HCT116 (cell line): ENCODE results near the gene PRPSAP1. TPM values are rescaled to one million over a fixed set of nuclear protein-coding genes. Genes with fewer than 3 reads are reported as not detected.

ENCODE experiments used
- ATAC-seq: fragments of 200-7000 bp; cut with Tn5 transposase; 2 replicates; pipeline ENCODE4 v1.9.1; 2020; ENCODE audit warnings: mild to moderate bottlenecking, moderate library complexity
- BruUV-seq: library from RNA; stranded (reverse); fragments of 400-500 nt; replicated peaks from 2 replicates; lab custom pipeline; 2021; lab: Mats Ljungman, UMichigan
- CTCF ChIA-PET: fragments of 300-600 bp; sonication (Branson Sonifier 250); formaldehyde crosslinking; loops from one replicate; lab custom pipeline; 2021; ENCODE audit warnings: antibody characterized with exemption; lab: Charles Lee
- POLR2A ChIA-PET: fragments of 300-600, 350-600 bp; sonication (Branson Sonifier 250); formaldehyde crosslinking; loops from one replicate; lab custom pipeline; 2021; ENCODE audit warnings: antibody characterized with exemption; lab: Charles Lee
- RAD21 ChIA-PET, 2 experiments: fragments of 300-600 bp; sonication (Branson Sonifier 250); formaldehyde crosslinking; loops; one replicate each; lab custom pipeline; 2023; ENCODE audit warnings: low total read pairs in 2 of 2; ENCODE audit not compliant: uncharacterized antibody in 2 of 2, unreplicated experiment in 2 of 2, low non-redundant PET in 1 of 2; lab: Charles Lee
- DNase-seq: peaks from one replicate; pipeline ENCODE4 v3.0.0-alpha.2; 2010; ENCODE audit warnings: low read depth, low spot score
- H2AFZ ChIP-seq: fragments of 200-600 bp; shearing (Covaris generic), sonication (generic); 2 replicates; pipeline ENCODE4 v1.6.1; 2017; ENCODE audit warnings: low read depth, mixed run types, mixed read lengths, antibody characterized with exemption, low read length; ENCODE audit not compliant: poor library complexity, severe bottlenecking
- H3K27ac ChIP-seq: 2 replicates; pipeline ENCODE4 v1.5.1; 2012; ENCODE audit warnings: low read depth, low read length
- H3K27me3 ChIP-seq: fragments of 200-600 bp; sonication (generic); 2 replicates; pipeline ENCODE4 v1.6.1; 2016; ENCODE audit warnings: mixed run types, low read length, mixed read lengths; ENCODE audit not compliant: insufficient read depth
- H3K36me3 ChIP-seq, 2 experiments: fragments of 200-500 bp in 1 of 2; fragments of 200-600 bp in 1 of 2; sonication (Bioruptor generic) in 1 of 2; sonication (generic) in 1 of 2; 2 replicates each; pipeline versions ENCODE4 v1.5.1 to v1.6.1; 2014 to 2016; ENCODE audit warnings: low read length in 2 of 2, inconsistent platforms in 1 of 2, mixed read lengths in 1 of 2, mixed run types in 1 of 2; ENCODE audit not compliant: insufficient read depth in 2 of 2, control insufficient read depth in 1 of 2
- H3K4me1 ChIP-seq, 2 experiments: fragments of 200-600 bp in 1 of 2; sonication (generic) in 1 of 2; 2 replicates each; pipeline versions ENCODE4 v1.5.1 to v1.6.1; 2012 to 2017; ENCODE audit warnings: low read length in 2 of 2, inconsistent platforms in 1 of 2, mild to moderate bottlenecking in 1 of 2, mixed read lengths in 1 of 2, mixed run types in 1 of 2, moderate library complexity in 1 of 2; ENCODE audit not compliant: insufficient read depth in 2 of 2, control insufficient read depth in 1 of 2
- H3K4me2 ChIP-seq: fragments of 200-600 bp; sonication (generic); 2 replicates; pipeline ENCODE4 v1.6.1; 2017; ENCODE audit warnings: mixed run types, low read length, mixed read lengths
- H3K4me3 ChIP-seq, 2 experiments: fragments of 200-600 bp in 1 of 2; sonication (generic) in 1 of 2; replicated peaks in 1 of 2; 2 replicates each; pipeline ENCODE4 v1.5.1; 2011 to 2016; ENCODE audit warnings: low read length in 2 of 2, control low read depth in 1 of 2, low read depth in 1 of 2, mild to moderate bottlenecking in 1 of 2, mixed read lengths in 1 of 2, mixed run types in 1 of 2
- H3K79me2 ChIP-seq: fragments of 200-600 bp; sonication (generic); 2 replicates; pipeline ENCODE4 v1.6.1; 2017; ENCODE audit warnings: mild to moderate bottlenecking, mixed run types, low read length, moderate library complexity, mixed read lengths; ENCODE audit not compliant: insufficient read depth
- H3K9ac ChIP-seq: fragments of 200-600 bp; sonication (generic); 2 replicates; pipeline ENCODE4 v1.6.1; 2016; ENCODE audit warnings: low read length, mixed read lengths
- H3K9me2 ChIP-seq: fragments of 200-600 bp; sonication (generic), shearing (Covaris generic); 2 replicates; pipeline ENCODE4 v1.6.1; 2017; ENCODE audit warnings: mixed run types, mild to moderate bottlenecking, moderate library complexity; ENCODE audit not compliant: insufficient read depth
- H3K9me3 ChIP-seq, 2 experiments: fragments of 200-500 bp in 1 of 2; fragments of 200-600 bp in 1 of 2; sonication (Bioruptor generic) in 1 of 2; sonication (generic) in 1 of 2; 2 replicates each; pipeline ENCODE4 v1.6.1; 2014 to 2017; ENCODE audit warnings: low read length in 2 of 2, mixed read lengths in 2 of 2, inconsistent platforms in 1 of 2, low read depth in 1 of 2, mild to moderate bottlenecking in 1 of 2, mixed run types in 1 of 2, moderate library complexity in 1 of 2; ENCODE audit not compliant: control insufficient read depth in 1 of 2, insufficient read depth in 1 of 2
- H4K20me1 ChIP-seq: fragments of 200-600 bp; sonication (generic), shearing (Covaris generic); 2 replicates; pipeline ENCODE4 v1.6.1; 2017; ENCODE audit warnings: mixed run types, mild to moderate bottlenecking, moderate library complexity; ENCODE audit not compliant: insufficient read depth
- CTCF ChIP-seq, 3 experiments: fragments of 200-600 bp in 1 of 3; sonication (generic) in 1 of 3; IDR thresholded peaks in 2 of 3; conservative IDR thresholded peaks in 1 of 3; 2 replicates each; pipeline ENCODE4 v1.5.1; 2012 to 2017; ENCODE audit warnings: low read depth in 2 of 3, low read length in 2 of 3, antibody characterized with exemption in 1 of 3, borderline replicate concordance in 1 of 3, control low read depth in 1 of 3, mild to moderate bottlenecking in 1 of 3, mixed read lengths in 1 of 3, mixed run types in 1 of 3, moderate library complexity in 1 of 3; ENCODE audit not compliant: insufficient read depth in 1 of 3
- EGR1 ChIP-seq: IDR thresholded peaks from 2 replicates; pipeline ENCODE4 v1.6.1; 2012; ENCODE audit warnings: low read depth
- ELF1 ChIP-seq: IDR thresholded peaks from 2 replicates; pipeline ENCODE4 v1.6.1; 2012; ENCODE audit warnings: low read depth, borderline replicate concordance
- EZH2 ChIP-seq: fragments of 200-600 bp; sonication (generic); IDR thresholded peaks from 2 replicates; pipeline ENCODE4 v1.6.1; 2017; ENCODE audit warnings: antibody characterized with exemption, mixed run types
- EZH2phosphoT487 ChIP-seq: fragments of 200-600 bp; IDR thresholded peaks from 2 replicates; pipeline ENCODE4 v1.6.1; 2018; ENCODE audit warnings: antibody characterized with exemption, borderline replicate concordance
- FOSL1 ChIP-seq: IDR thresholded peaks from 2 replicates; pipeline ENCODE4 v1.6.1; 2012; ENCODE audit warnings: low read depth
- MAX ChIP-seq: IDR thresholded peaks from 2 replicates; pipeline ENCODE4 v1.6.1; 2012
- POLR2A ChIP-seq: IDR thresholded peaks from 2 replicates; pipeline ENCODE4 v1.7.0; 2011; ENCODE audit warnings: borderline replicate concordance; ENCODE audit not compliant: insufficient read depth, insufficient read length; ENCODE audit errors: extremely low read depth
- POLR2AphosphoS5 ChIP-seq: IDR thresholded peaks from 2 replicates; pipeline ENCODE4 v1.6.1; 2011; ENCODE audit warnings: mild to moderate bottlenecking, low read depth, low read length, moderate library complexity
- RAD21 ChIP-seq: IDR thresholded peaks from 2 replicates; pipeline ENCODE4 v1.6.1; 2012; ENCODE audit warnings: low read depth, mild to moderate bottlenecking
- REST ChIP-seq: IDR thresholded peaks from 2 replicates; pipeline ENCODE4 v1.6.1; 2012; ENCODE audit warnings: low read depth
- SIN3A ChIP-seq: IDR thresholded peaks from 2 replicates; pipeline ENCODE4 v1.6.1; 2012; ENCODE audit warnings: low read depth
- TCF7L2 ChIP-seq: IDR thresholded peaks from 2 replicates; pipeline ENCODE4 v1.7.0; 2011; ENCODE audit warnings: borderline replicate concordance, inconsistent platforms; ENCODE audit not compliant: insufficient read depth, insufficient read length; ENCODE audit errors: extremely low read depth
- ZBTB33 ChIP-seq: IDR thresholded peaks from 2 replicates; pipeline ENCODE4 v1.6.1; 2011; ENCODE audit warnings: mild to moderate bottlenecking, low read length, moderate library complexity; ENCODE audit not compliant: insufficient replicate concordance; ENCODE audit errors: extremely low read depth
- ZNF274 ChIP-seq: fragments of 200-500 bp; sonication (Bioruptor generic); IDR thresholded peaks from 2 replicates; pipeline ENCODE4 v1.6.1; 2014; ENCODE audit warnings: mild to moderate bottlenecking, low read depth, low read length, inconsistent platforms
- intact Hi-C: fragments of 100-400 bp; cut with micrococcal nuclease; formaldehyde crosslinking; loops from 2 replicates; pipeline ENCODE4 v1.10.0; 2022
- total RNA-seq: library from RNA; stranded (reverse); gene quantifications from one replicate; pipeline ENCODE4 v1.2.1, GENCODE V29; 2021; ENCODE audit not compliant: unreplicated experiment

Gene PRPSAP1
- total RNA-seq, 1 experiment from 2014 or later = 81.4 TPM

GRCh38 chr17:76272541-76273444 is 80.9 kb downstream of the PRPSAP1 start:
- Histone ChIP-seq H3K9me2 (no peaks in the 10 kb centered on the region), H3K9me3 (no peaks in the 10 kb centered on the region)
- RAD21 ChIA-PET = no interaction called here
- TF ChIP-seq ZNF274 (no peak), ZBTB33 (no peak), FOSL1 (no peak), EZH2phosphoT487 (no peak), REST (no peak), POLR2A (no peak), CTCF (IDR thresholded peaks at IDR 0.05 in 2 of 3, conservative IDR thresholded peaks at IDR 0.05 in 1 of 3; ENCODE audit: borderline replicate concordance in 1 of 3, insufficient read depth in 1 of 3, low read depth in 2 of 3, low read length in 2 of 3) (no peak), ELF1 (no peak), SIN3A (no peak), POLR2AphosphoS5 (no peak), MAX (no peak), TCF7L2 (no peak), EGR1 (no peak), EZH2 (no peak), RAD21 (no peak)
- TF ChIP-seq, all 23 proteins: peak for 0
- H3K4me3 ChIP-seq = no peak overlapping the region
- DNase-seq (no peak), ATAC-seq (peak; percentile 3; the same call in 1 of the 2 replicates)
- H3K4me1 ChIP-seq = peaks cover 0 to 15% of the 10 kb centered on the region in 2 experiments; a peak in 2 of 4 replicates
- POLR2A ChIA-PET = no interaction called here
- no peak overlapping the region for H3K9ac ChIP-seq
- H3K79me2 ChIP-seq = peaks cover 7% of the 10 kb centered on the region; the same call in 1 of the 2 replicates
- H3K4me2 ChIP-seq = no peak overlapping the region
- H3K36me3 ChIP-seq = peaks cover 3 to 18% of the 10 kb centered on the region in 2 experiments; a peak in 2 of 4 replicates
- BruUV-seq = no TSS peak
- H3K27ac ChIP-seq = no peak overlapping the region; the same call in 1 of the 2 replicates
- no peaks in the 10 kb centered on the region for H3K27me3 ChIP-seq
- intact Hi-C loops = no loop called here
- no peak overlapping the region for H2AFZ ChIP-seq
- CTCF ChIA-PET = interaction anchor here (1.8 kb wide), 1 partner anchor 258 kb away, joined by 4 read pairs; no protein-coding TSS in a partner anchor
- H4K20me1 ChIP-seq = no peaks in the 10 kb centered on the region
